ENCODE data around the gene FAM174C.
"Not testable (repeated sequence)": the region's sequence is repeated elsewhere in the genome, so short reads cannot be mapped to it uniquely, and the experiment has no call there.

Gene FAM174C

DNA sequence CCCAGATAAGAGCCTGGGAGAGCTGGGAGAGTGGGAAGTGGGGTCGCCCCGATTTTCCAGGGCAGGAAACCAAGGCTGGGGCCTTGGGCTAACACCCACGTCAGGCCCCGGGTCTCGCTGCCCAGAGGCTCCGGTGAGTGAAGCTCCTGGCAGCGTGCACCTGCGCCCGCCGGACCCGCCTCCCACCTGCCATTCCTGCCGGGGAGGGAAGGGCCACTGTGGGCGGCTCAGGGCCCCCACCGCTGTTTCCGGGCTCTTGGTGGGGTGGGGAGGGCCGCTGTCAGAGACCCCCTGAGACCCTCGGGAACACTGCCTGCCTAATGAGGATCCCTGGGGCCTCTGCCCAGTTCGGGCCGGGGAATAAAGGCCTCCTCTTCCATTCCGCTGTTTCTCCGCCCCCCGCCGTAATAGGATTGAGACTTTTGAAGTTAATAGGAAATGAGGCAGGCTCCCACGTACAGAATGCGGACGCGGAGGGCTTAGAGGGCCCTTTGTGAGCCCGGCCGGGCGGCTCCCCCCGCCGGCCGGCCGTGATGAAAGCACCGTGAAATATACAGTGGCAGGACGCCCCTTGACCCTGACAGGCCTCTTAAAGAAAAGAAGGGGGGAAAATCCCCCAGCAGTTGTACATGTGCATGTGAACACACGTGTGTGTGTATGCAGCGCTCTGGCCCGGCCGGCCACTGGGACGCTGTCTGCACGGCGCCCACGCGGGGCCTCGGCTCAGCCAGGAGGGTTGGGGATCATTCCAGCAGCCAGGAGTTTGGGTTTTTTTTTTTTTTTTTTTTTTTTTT is 43.5 kb downstream of the FAM174C start:
- DNase-seq (ENCODE audit: low read depth in 3 of 3), result no peak

DNA sequence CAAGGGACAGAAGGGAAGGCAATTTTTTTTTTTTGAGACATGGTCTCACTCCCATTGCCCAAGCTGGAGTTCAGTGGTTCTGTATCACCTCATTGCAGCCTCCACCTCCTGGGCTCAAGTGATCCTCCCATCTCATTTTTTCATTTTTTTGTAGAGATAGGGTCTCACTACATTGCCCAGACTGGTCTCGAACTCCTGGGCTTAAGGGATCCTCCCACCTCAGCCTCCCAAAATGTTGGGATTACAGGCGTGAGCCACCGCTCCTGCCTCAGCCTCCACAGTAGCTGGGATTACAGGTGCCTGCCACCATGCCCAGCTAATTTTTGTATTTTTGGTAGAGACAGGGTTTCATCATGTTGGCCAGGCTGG is 44.9 kb downstream of the FAM174C start:
- not testable (repeated sequence) for DNase-seq (ENCODE audit: low read depth in 3 of 3)

DNA sequence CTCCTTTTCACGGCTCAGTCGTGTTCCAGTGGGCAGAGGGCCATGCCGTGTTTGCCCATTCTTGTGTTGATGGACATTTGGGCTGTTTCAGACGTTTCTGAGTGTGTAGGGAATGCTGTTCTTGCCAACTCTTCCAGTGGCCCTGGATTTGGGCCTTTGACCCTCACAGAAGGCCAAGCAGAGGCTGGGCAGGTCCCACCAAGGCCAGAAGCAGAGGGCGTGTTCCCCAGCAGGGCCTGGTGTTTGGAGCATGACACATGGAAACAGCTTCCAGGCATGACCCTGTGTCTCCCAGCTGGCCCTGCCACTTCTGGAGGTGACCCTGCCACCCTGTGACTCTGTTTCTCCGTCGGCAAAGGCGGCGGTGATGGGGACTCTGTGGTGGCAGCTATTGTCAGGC is 46.2 kb downstream of the FAM174C start:
- DNase-seq (ENCODE audit: low read depth in 3 of 3), result no peak

DNA sequence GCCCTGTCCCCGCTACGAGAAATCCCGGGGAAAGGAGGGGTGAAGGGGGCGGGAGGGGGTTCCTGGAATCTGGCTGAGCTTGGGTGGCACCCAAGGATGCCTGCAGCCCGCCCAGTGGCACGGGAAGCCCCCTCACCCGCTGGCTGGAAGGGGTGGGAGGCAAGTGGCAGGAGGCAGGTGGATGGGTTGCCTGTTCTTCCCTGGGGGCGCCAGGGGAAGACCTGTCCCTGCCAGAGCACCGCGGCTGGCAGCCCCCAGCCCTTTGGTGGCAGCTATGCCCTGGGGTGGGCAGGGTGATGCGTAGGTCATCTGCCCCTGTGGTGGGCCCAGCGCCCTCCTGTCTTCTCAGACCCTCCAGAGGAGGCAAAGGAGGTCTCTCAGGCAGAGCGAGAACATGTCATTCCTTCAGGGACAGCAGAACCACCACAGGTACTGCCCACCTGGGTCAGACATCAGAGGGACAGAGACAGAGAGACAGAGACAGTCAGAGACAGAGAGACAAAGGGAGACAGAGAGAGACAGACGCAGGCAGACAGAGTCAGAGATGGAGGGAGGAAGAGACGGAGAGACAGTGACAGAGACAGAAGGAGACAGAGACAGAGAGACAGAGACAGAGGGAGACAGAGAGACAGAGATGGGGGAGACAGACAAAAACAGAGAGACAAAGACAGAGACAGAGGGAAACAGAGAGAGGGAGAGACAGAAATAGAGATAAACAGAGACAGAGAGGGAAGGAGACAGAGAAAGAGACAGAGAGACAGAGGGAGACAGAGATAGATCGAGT is 47.1 kb downstream of the FAM174C start:
- no peak for DNase-seq (ENCODE audit: low read depth in 3 of 3)

DNA sequence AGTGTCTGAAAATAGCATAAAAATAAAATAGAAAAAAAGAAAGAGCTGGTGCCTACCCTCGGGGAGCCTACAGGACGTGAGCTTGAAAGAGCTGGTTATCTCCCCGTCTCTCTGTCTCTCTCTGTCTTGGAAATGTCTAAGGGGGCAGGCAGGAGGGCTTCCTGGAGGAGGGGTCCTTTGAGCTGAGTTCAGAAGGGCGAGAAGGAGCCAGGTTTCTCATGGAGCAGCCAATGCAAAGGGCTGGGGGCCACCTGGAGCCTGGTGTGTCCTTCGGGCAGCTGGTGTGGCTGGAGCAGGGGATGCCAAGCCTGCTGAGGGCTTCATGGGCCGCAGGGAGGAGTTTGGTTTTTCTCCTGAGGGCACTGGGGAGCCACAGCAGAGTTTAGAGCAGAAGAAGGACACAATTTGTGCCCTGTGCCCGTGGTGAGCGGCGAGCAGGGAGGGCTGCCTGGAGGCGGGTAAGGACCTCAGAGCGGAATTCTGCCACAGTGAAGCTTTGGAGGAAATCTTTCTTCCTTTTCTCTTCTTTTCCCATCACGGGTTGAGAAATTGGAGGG is 49.0 kb downstream of the FAM174C start:
- DNase-seq (ENCODE audit: low read depth in 3 of 3), result no peak

DNA sequence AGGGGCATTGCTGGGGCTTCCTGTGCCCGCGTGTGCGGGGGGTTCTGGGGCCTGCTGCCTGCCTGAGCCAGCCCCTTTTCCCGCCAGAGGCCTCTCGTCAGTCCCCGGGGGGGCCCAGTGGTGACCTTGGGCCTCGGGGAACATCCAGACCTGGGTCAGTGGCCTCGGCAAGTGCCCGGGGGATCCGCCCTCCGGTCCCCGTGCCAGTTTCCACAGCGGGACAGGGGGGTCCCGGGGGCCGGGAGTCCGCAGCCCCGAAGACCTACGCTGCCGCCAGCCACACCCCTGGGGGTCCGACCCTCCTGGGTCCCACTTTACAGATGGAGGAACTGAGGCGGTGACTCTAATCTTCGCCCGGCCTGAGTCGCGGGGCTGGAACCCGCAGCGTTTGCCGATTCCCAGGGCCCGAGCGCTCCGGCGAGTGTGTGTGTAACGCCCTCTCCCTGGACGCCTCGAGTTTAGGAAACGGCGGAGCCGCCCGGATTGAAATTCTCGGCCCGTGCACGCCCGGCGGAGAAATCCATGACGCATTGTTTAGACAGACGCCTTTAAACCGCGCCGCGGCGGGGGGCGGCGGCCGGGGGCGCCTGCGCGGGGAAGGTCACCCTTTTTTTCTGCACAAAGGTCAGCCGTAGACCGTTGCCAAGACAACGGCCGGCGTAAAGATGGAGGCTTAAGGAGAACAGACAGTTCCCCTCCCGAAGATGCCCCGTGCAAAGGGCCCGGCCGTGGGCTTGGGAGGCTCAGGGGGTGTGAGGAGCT is 49.7 kb downstream of the FAM174C start:
- DNase-seq (ENCODE audit: low read depth in 3 of 3), result peak in 1 of 3 experiments; percentile 35

DNA sequence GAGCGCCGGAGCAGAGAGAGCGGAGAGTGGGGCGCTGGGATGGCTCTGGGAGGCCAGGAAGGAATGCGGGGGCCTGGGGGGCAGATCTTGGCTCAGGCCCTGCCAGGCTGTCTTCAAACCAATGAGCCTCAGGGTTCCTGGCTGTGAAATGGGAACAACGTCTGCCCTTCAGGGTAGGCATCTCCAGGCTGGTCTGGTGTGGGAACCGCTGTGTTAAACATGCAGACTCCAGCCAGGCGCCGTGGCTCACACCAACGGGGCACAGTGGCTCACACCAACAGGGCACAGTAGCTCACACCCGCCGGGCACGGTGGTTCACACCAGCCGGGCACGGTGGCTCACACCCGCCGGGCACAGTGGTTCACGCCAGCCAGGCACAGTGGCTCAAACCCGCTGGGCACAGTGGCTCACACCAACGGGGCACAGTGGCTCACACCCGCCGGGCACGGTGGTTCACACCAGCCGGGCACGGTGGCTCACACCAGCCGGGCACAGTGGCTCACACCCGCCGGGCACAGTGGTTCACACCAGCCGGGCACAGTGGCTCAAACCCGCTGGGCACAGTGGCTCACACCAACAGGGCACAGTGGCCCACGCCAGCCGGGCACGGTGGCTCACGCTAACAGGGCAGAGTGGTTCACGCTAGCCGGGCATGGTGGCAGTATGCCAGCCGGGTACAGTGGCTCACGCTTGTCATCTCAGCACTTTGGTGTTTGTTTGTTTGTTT is 50.4 kb downstream of the FAM174C start:
- no peak for DNase-seq (ENCODE audit: low read depth in 3 of 3)

DNA sequence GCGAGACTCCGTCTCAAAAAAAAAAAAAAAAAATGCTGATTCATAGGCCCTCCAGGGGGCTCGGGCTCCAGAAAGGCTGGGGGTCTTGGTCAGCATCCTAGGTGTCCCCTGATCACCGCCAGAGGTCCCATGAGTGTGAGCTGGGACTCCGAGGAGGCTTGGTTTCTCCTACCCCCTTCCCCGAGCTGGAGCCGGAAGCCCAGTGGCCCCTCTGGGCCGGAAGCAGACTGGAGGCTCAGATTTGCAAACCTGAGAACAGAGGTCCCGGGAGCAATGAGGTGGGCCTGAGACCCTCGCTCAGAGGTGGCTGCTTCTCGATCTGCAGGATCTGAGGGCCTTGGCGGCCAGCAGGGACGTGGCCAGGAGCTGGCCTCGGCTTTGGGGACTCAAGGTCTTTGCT is 51.8 kb downstream of the FAM174C start:
- no peak for DNase-seq (ENCODE audit: low read depth in 3 of 3)

Data from stimulated activated CD4-positive, alpha-beta T cell treated with anti-CD3 and anti-CD28 coated beads, TNF-alpha, amount 100 ng/mL, for 24 hours (primary cell).